Measurements from ENCODE around the gene DOCK1.
"Not testable (repeated sequence)": the region's sequence is repeated elsewhere in the genome, so short reads cannot be mapped to it uniquely, and the experiment has no call there.

DOCK1 gene

DNA sequence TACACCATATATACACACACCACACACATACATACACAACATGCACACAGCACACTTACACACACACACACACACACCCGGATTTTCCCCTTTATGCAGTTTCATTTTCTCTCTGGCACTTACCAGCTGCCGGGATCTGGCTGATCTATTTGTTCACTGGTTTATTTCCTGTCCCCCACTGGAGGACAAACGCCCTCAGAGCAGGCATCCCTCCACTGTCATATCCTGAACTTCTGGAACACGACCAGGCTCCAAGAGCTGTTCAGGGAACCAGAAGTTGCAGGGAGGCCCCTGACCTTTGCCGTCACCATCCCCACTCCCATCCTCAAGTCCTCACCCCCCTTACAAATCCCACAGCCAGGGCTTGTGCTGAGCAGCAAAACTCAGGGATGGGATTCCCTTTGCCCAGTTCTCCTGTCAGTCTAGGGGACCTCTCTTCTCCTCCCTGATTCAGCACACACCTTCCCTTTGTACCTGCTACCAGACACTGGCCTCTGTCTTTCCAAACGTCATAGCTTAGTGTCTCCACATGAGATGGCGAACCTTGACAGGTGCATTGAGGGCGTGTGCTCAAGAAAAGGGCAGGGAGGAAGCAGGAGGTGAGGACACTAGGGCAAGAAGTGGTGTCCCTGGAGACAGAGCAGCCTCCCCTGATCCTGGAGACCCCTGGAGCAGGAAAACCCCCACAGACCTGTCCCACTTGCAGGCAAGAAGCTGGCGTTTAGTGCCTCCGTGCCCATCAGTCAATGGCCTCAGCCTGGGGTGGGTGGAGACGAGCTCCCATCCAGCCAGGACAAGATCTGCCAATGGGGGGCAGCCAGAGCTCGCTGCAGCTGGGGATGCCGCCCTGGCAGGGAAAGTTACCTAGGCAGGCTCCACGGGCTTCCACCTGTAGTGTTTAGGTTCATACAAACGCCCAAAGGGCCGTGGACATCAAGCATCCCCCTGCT is 12.7 kb upstream of the DOCK1 start:
- no peak for DNase-seq (ENCODE audit: low read depth, low spot score)
- no peak overlapping the region for H3K4me3 ChIP-seq (ENCODE audit: low read depth, low read length)
- no peak for TF ChIP-seq CTCF (IDR thresholded peaks at IDR 0.05; ENCODE audit: low read depth, low read length)
- in situ Hi-C loops (cut with HindIII; ENCODE audit: low sequenced_read_pairs), result no loop called here

DNA sequence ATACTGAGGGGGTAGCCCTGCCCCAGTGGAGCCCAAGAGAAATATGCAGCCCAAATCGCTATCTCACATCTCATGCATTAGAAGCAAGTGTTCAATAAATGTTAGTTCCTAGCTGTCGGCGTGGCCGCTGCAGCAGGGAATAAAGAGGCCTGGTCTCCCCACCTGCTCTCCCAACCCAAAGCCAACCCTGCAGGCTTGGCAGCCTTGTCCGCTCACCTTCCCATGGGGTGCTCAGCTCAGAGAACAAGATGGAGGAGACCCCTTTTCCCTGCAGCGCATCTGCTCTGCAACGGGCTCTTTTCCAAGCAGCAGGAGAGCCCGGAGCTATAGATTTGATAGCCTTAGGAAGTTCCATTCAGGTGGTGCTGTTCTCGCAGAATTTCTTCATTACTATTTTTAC is 12.0 kb upstream of the DOCK1 start:
- H3K4me3 ChIP-seq (ENCODE audit: low read depth, low read length), result no peak overlapping the region
- in situ Hi-C loops (cut with HindIII; ENCODE audit: low sequenced_read_pairs), result no loop called here
- DNase-seq (ENCODE audit: low read depth, low spot score), result no peak
- TF ChIP-seq CTCF (IDR thresholded peaks at IDR 0.05; ENCODE audit: low read depth, low read length), result no peak

DNA sequence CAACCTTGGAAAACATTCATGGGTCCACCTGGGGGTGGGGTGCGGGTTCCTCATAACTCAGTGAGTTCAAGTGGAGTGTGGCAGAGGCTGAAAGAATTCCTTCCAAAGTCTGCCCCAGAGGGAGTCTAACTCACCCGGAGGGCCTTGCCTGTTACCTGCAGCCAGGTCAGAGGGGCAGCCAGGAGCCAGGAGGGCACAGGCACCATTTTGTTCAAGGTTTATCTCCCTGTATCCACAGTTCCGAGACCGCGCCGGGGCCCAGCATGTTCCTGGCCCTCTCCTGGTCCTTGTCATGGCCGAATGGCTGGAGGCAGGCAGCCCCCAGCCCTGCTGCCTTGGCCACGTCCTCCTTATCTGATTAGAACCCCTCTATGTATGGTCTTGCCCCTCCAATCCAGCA is 11.4 kb upstream of the DOCK1 start:
- TF ChIP-seq CTCF (IDR thresholded peaks at IDR 0.05; ENCODE audit: low read depth, low read length), result no peak
- in situ Hi-C loops (cut with HindIII; ENCODE audit: low sequenced_read_pairs), result no loop called here
- DNase-seq (ENCODE audit: low read depth, low spot score), result no peak

DNA sequence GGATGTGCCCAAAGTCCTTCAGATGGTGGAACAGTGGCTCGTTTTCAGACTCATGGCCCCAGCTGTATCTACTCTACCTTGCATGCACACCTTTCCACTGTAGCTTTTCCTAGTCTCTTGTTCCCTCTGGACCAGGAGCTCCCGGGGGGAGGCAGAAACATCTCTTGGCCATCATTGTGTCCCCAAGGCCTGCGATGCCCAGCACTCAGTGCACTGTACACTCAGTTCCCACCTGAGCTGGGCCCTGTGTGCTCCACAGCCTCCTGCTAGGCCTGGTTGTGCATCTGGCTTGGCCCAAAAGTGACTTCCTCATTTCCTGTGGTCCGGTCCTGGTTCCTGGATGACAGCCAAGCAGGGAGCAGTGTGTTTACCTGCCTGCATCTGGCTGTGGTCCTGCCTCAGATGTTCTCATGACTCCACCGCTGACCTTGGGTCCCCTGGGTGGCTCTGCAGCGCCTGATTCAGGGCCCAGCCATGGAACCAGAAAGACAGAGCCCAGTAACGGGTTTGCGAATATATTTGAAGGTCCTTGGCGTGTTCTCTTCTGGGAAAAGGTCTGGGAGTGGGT is 9.9 kb upstream of the DOCK1 start:
- DNase-seq (ENCODE audit: low read depth, low spot score), result no peak
- no peak for TF ChIP-seq CTCF (IDR thresholded peaks at IDR 0.05; ENCODE audit: low read depth, low read length)
- in situ Hi-C loops (cut with HindIII; ENCODE audit: low sequenced_read_pairs), result no loop called here

More for the DNA sequence above, 11.4 kb upstream of the DOCK1 start:
- H3K4me3 ChIP-seq (ENCODE audit: low read depth, low read length), result no peak overlapping the region

GRCh38 chr10:126898460-126898859 is 6.8 kb upstream of the DOCK1 start:
- H3K4me3 ChIP-seq (ENCODE audit: low read depth, low read length), result no peak overlapping the region
- DNase-seq (ENCODE audit: low read depth, low spot score), result no peak
- in situ Hi-C loops (cut with HindIII; ENCODE audit: low sequenced_read_pairs), result no loop called here
- TF ChIP-seq CTCF (IDR thresholded peaks at IDR 0.05; ENCODE audit: low read depth, low read length), result no peak

More for the DNA sequence above, 9.9 kb upstream of the DOCK1 start:
- H3K4me3 ChIP-seq (ENCODE audit: low read depth, low read length), result no peak overlapping the region

DNA sequence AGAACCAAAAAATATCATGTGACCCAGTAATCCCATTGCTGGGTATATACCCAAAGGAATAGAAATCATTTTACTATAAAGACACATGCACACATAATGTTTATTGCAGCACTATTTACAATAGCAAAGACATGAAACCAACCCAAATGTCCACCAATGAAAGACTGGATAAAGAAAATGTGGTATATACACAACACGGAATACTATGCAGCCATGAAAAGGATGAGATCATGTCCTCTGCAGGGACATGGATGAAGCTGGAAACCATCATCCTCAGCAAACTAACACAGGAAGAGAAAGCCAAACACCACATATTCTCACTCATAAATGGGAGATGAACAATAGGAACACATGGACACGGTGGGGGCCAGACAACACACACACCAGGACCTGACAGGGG is 5.7 kb upstream of the DOCK1 start:
- DNase-seq (ENCODE audit: low read depth, low spot score); in situ Hi-C loops (cut with HindIII; ENCODE audit: low sequenced_read_pairs); H3K4me3 ChIP-seq (ENCODE audit: low read depth, low read length): not testable (repeated sequence)

- DNase-seq (ENCODE audit: low read depth, low spot score), result peak; percentile 75
- in situ Hi-C loops (cut with HindIII; ENCODE audit: low sequenced_read_pairs), result no loop called here
- no peak overlapping the region for H3K4me3 ChIP-seq (ENCODE audit: low read depth, low read length)
- TF ChIP-seq CTCF (IDR thresholded peaks at IDR 0.05; ENCODE audit: low read depth, low read length), result peak; percentile 49
Observed at GRCh38 chr10:126902157-126902556, 3.1 kb upstream of the DOCK1 start.
